ENCODE results near the gene CLIC1.

- TF ChIP-seq CTCF (conservative IDR thresholded peaks at IDR 0.05; ENCODE audit: low read length) (no peak), EZH2phosphoT487 (IDR thresholded peaks at IDR 0.05; ENCODE audit: borderline replicate concordance, low read depth, low read length) (no peak)
Measured at GRCh38 chr6:31777667-31778050, 41.3 kb upstream of the CLIC1 start.

Measured in OCI-LY7 (cell line).